ENCODE results near the gene POC1B. TPM values are rescaled to one million over a fixed set of nuclear protein-coding genes. Genes with fewer than 3 reads are reported as not detected.

POC1B gene
- total RNA-seq, 2 experiments from 2014 or later = 52.2 to 58.8 TPM

DNA sequence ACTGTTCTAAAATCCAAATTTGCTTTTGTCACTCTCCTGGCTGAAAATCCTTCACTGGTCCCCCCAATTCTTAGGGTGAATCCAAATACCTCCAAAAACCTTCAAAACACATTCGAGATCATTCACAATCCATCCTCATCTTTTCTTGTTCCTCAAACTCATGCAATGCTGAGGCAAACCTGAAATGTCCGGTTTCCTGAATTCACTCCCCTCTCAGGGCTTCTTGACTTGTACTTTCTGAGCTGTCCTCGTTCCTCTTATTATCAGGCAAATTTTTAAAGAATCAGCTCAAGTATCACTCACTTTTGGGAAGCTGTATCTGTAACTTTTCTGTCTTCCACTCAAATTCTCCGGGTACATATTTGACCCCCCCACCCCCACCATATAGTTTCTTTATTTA lies 88.6 kb downstream of the POC1B start:
- no peak overlapping the region for H3K4me3 Mint-ChIP-seq
- H3K27ac Mint-ChIP-seq = no peak overlapping the region
- H3K27me3 Mint-ChIP-seq = no peaks in the 10 kb centered on the region
- DNase-seq (no peak), ATAC-seq (no peak)
- peaks cover 9% of the 10 kb centered on the region for H3K4me1 Mint-ChIP-seq
- H3K9me3 Mint-ChIP-seq (ENCODE audit: low read depth) = peaks cover 10% of the 10 kb centered on the region
- CTCF ChIA-PET = interaction anchor here (0.5 to 1.1 kb wide), 2 partner anchors 14 to 36 kb away, joined by 3 read pairs; no protein-coding TSS in a partner anchor
- H3K36me3 Mint-ChIP-seq = peaks cover 69% of the 10 kb centered on the region

GRCh38 chr12:89436062-89436461 lies 89.8 kb downstream of the POC1B start:
- H3K4me3 Mint-ChIP-seq = no peak overlapping the region
- DNase-seq = no peak
- peaks cover 58% of the 10 kb centered on the region for H3K36me3 Mint-ChIP-seq
- H3K27ac Mint-ChIP-seq = no peak overlapping the region
- no peaks in the 10 kb centered on the region for H3K27me3 Mint-ChIP-seq
- peaks cover 5% of the 10 kb centered on the region for H3K4me1 Mint-ChIP-seq
- CTCF ChIA-PET = no interaction called here
- no peak for ATAC-seq
- H3K9me3 Mint-ChIP-seq (ENCODE audit: low read depth) = peaks cover 8% of the 10 kb centered on the region

DNA sequence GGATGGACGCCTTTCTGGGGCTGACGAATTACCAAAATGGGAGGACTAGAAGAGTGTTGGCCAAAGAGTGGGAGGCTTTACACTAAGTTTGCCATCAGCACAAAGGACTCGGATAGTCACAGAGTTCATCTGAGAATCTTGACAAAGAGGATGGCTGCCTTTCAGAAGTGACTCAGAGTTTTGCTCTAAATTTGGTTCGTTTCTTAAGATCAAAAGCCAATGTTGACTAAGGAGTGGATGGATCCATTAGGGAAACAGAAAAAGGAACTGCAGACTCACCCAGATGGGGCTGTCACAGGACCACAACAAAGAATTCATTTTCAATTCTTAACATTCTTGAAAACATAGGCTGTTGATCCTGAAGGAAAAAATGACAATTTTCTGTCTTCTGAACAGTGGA lies 92.2 kb downstream of the POC1B start:
- H3K27me3 Mint-ChIP-seq = no peaks in the 10 kb centered on the region
- peaks cover 56% of the 10 kb centered on the region for H3K36me3 Mint-ChIP-seq
- H3K27ac Mint-ChIP-seq = no peak overlapping the region
- peaks cover 6% of the 10 kb centered on the region for H3K9me3 Mint-ChIP-seq (ENCODE audit: low read depth)
- DNase-seq = no peak
- CTCF ChIA-PET = no interaction called here
- H3K4me1 Mint-ChIP-seq = peaks cover 10% of the 10 kb centered on the region
- no peak for ATAC-seq
- H3K4me3 Mint-ChIP-seq = no peak overlapping the region

- ATAC-seq (no peak), DNase-seq (no peak)
- peaks cover 20% of the 10 kb centered on the region for H3K4me1 Mint-ChIP-seq
- H3K9me3 Mint-ChIP-seq (ENCODE audit: low read depth) = peaks cover 2% of the 10 kb centered on the region
- H3K27ac Mint-ChIP-seq = no peak overlapping the region
- H3K4me3 Mint-ChIP-seq = no peak overlapping the region
- CTCF ChIA-PET = interaction anchor here (1.3 kb wide), 1 partner anchor 378 kb away, joined by 3 read pairs; no protein-coding TSS in a partner anchor
- peaks cover 57% of the 10 kb centered on the region for H3K36me3 Mint-ChIP-seq
- no peaks in the 10 kb centered on the region for H3K27me3 Mint-ChIP-seq
Measured at GRCh38 chr12:89432396-89432795, 93.5 kb downstream of the POC1B start.

DNA sequence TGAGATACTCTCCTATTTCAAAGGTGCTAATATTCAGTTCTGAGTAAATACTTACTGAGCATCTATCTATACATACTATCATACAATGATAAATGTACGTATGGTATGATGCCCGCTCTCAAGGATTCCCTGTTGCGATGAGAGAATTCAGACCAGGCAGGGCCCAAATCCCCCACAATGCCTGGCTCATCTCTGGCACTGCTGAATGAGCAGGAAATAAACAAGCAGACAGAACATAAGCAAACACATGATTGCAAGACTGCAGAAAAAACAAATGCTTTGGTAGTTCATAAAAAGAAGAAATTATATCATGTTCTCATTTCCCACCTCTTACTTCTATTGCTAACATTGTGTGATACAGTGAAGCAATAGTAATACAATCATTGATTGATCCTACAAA lies 96.3 kb downstream of the POC1B start:
- H3K36me3 Mint-ChIP-seq = peaks cover 62% of the 10 kb centered on the region
- ATAC-seq = no peak
- H3K9me3 Mint-ChIP-seq (ENCODE audit: low read depth) = peaks cover 2% of the 10 kb centered on the region
- CTCF ChIA-PET = no interaction called here
- peaks cover 34% of the 10 kb centered on the region for H3K4me1 Mint-ChIP-seq
- peak overlapping the region; percentile 48 for H3K27ac Mint-ChIP-seq
- no peaks in the 10 kb centered on the region for H3K27me3 Mint-ChIP-seq
- no peak overlapping the region for H3K4me3 Mint-ChIP-seq
- no peak for DNase-seq

- DNase-seq = peak; percentile 59
- peak overlapping the region; percentile 45 for H3K4me3 Mint-ChIP-seq
- H3K4me1 Mint-ChIP-seq = peaks cover 38% of the 10 kb centered on the region
- H3K27ac Mint-ChIP-seq = peak overlapping the region; percentile 90
- peaks cover 2% of the 10 kb centered on the region for H3K9me3 Mint-ChIP-seq (ENCODE audit: low read depth)
- no peaks in the 10 kb centered on the region for H3K27me3 Mint-ChIP-seq
- peak; percentile 92 for ATAC-seq
- H3K36me3 Mint-ChIP-seq = peaks cover 62% of the 10 kb centered on the region
- CTCF ChIA-PET = interaction anchor here (1.1 to 2.8 kb wide), 3 partner anchors 24 to 410 kb away, joined by 4 to 9 read pairs (median 5); no protein-coding TSS in a partner anchor
Measured at GRCh38 chr12:89427508-89428156, 98.2 kb downstream of the POC1B start.

- no peak for ATAC-seq
- H3K4me1 Mint-ChIP-seq = peaks cover 42% of the 10 kb centered on the region
- DNase-seq = no peak
- no peak overlapping the region for H3K27ac Mint-ChIP-seq
- H3K27me3 Mint-ChIP-seq = no peaks in the 10 kb centered on the region
- H3K4me3 Mint-ChIP-seq = no peak overlapping the region
- H3K9me3 Mint-ChIP-seq (ENCODE audit: low read depth) = no peaks in the 10 kb centered on the region
- peaks cover 67% of the 10 kb centered on the region for H3K36me3 Mint-ChIP-seq
- CTCF ChIA-PET = no interaction called here
Measured at GRCh38 chr12:89424846-89425245, 101.0 kb downstream of the POC1B start.

DNA sequence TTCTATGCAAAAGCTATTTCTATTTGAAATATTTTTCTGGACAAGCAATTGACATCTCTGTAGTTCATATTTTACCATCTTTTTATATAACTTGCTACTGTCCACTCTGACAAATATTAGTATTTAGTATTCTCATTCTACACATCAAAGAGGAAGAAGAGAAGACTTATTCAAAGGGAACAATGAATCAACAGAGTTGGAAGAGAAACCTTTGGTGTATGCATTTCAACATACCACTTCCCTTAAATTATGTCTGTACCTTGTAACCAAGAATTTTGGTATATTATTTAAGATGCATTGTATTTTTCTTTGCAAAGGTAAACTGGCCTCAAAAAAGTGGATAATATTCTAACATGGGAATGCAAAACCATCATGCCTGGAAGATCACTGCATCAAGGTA lies 101.5 kb downstream of the POC1B start:
- H3K9me3 Mint-ChIP-seq (ENCODE audit: low read depth) = no peaks in the 10 kb centered on the region
- H3K27me3 Mint-ChIP-seq = no peaks in the 10 kb centered on the region
- H3K36me3 Mint-ChIP-seq = peaks cover 63% of the 10 kb centered on the region
- H3K4me3 Mint-ChIP-seq = no peak overlapping the region
- no peak for ATAC-seq
- CTCF ChIA-PET = no interaction called here
- DNase-seq = no peak
- peaks cover 40% of the 10 kb centered on the region for H3K4me1 Mint-ChIP-seq
- H3K27ac Mint-ChIP-seq = no peak overlapping the region

DNA sequence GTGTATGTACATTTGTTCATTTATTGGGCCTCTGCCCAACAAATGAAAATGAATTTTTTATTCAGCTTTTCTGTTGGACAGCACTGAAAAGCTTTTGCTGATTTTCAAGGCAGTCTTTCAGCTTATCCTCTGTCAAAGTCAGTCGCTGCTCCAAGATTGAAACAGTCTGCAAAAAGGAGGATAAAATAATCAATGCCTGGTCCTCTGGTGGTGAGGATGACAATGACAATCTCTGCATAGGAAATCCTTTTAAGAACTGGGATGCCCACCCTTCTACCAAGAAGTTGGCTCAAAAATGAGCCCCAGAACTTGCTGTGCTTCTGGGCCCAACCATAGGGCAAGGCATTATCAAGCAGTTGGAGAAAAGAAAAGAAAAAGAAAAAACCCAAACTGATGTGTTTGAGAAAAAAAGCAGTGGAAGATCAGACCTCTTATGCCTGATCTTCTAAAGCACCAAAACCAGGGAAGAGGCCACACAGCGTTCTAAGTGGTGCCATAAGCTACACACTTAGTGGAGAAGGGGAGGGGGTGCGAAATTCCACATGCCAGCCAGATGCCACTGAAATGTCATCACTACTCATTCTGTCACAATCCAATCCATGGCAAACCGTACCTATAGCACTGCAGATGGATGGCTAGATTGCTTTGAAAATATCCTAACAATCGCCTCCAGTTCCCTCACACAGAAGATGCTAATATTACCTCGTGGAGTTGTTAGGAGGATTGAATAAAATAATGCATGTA lies 104.6 kb downstream of the POC1B start:
- no peaks in the 10 kb centered on the region for H3K27me3 Mint-ChIP-seq
- ATAC-seq (no peak), DNase-seq (no peak)
- CTCF ChIA-PET = no interaction called here
- peaks cover 56% of the 10 kb centered on the region for H3K36me3 Mint-ChIP-seq
- peaks cover 18% of the 10 kb centered on the region for H3K4me1 Mint-ChIP-seq
- H3K9me3 Mint-ChIP-seq (ENCODE audit: low read depth) = no peaks in the 10 kb centered on the region
- no peak overlapping the region for H3K4me3 Mint-ChIP-seq
- H3K27ac Mint-ChIP-seq = no peak overlapping the region

GRCh38 chr12:89418228-89418910 lies 107.5 kb downstream of the POC1B start:
- no peak overlapping the region for H3K27ac Mint-ChIP-seq
- ATAC-seq = no peak
- H3K27me3 Mint-ChIP-seq = no peaks in the 10 kb centered on the region
- peaks cover 7% of the 10 kb centered on the region for H3K4me1 Mint-ChIP-seq
- H3K4me3 Mint-ChIP-seq = no peak overlapping the region
- CTCF ChIA-PET = no interaction called here
- DNase-seq = no peak
- H3K36me3 Mint-ChIP-seq = peaks cover 36% of the 10 kb centered on the region
- no peaks in the 10 kb centered on the region for H3K9me3 Mint-ChIP-seq (ENCODE audit: low read depth)

DNA sequence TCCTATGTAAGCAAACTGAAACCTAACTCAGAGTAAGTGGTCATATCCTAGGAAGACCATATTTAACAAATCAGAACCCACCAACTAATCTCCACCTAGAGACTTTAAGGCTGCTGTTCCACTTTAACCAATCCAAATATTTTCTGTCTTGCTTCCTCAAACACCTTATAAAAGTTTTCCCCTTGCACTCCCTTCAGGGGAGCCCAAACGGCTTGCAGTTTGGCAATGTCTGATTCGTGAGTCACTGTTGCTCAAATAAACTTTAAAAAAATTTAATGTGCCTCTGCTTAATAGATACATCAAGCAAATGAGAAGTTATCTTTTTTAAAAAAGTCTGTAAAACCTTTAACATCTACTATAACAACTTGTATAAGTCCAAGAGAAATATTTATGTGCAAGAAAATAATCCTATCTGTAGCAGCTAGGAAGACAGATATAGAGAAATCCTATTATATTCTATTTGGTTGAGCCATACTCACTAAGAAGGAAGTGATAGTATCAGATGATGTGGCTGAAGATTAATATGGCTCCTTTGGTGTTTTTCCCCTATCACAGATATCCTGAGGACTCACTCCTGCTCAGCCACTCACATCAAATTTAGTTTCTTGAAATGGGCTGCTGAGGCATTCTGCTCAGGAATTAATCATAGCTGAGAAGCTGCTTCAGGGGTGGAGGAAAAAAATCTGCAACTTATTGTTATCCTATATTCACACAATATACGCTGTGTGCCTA lies 108.4 kb downstream of the POC1B start:
- no peaks in the 10 kb centered on the region for H3K9me3 Mint-ChIP-seq (ENCODE audit: low read depth)
- no peak overlapping the region for H3K27ac Mint-ChIP-seq
- no peaks in the 10 kb centered on the region for H3K27me3 Mint-ChIP-seq
- CTCF ChIA-PET = interaction anchor here (0.6 kb wide), 1 partner anchor 11 kb away, joined by 3 read pairs; no protein-coding TSS in a partner anchor
- DNase-seq (no peak), ATAC-seq (no peak)
- peaks cover 7% of the 10 kb centered on the region for H3K4me1 Mint-ChIP-seq
- peaks cover 34% of the 10 kb centered on the region for H3K36me3 Mint-ChIP-seq
- H3K4me3 Mint-ChIP-seq = no peak overlapping the region

GRCh38 chr12:89416049-89416792 lies 109.6 kb downstream of the POC1B start:
- Mint-ChIP-seq H3K27ac (no peak overlapping the region), H3K27me3 (no peaks in the 10 kb centered on the region), H3K4me3 (no peak overlapping the region), H3K36me3 (peaks cover 28% of the 10 kb centered on the region), H3K9me3 (ENCODE audit: low read depth) (no peaks in the 10 kb centered on the region), H3K4me1 (peaks cover 2% of the 10 kb centered on the region)
- CTCF ChIA-PET = interaction anchor here (0.7 kb wide), 1 partner anchor 388 kb away, joined by 3 read pairs; no protein-coding TSS in a partner anchor
- DNase-seq = no peak
- ATAC-seq = no peak

Data from activated CD8-positive, alpha-beta memory T cell treated with anti-CD3 and anti-CD28 coated beads, Interleukin-2, amount 10 ng/mL, durations not matched to agents 7 days and 5 days (primary cell).